ENCODE measurements around the gene PPP1R3C. TPM values are rescaled to one million over a fixed set of nuclear protein-coding genes. Genes with fewer than 3 reads are reported as not detected.

PPP1R3C gene
- total and polyA plus RNA-seq, 2 of the 4 experiments (the other 2 are of a cell fraction) = 17.4 to 62.9 TPM

- intact Hi-C loops (cut with micrococcal nuclease) (no loop called here), in situ Hi-C loops (cut with MboI; ENCODE audit: low sequenced_read_pairs) (no loop called here), dilution Hi-C loops (cut with HindIII; ENCODE audit: low sequenced_read_pairs, unreplicated experiment) (no loop called here)
- Histone ChIP-seq H4K5ac (ENCODE audit: low read depth, low read length) (no peak overlapping the region), H3K79me1 (ENCODE audit: low read depth in 1 of 2, low read length in 2 of 2) (peaks cover 21 to 32% of the 10 kb centered on the region in 2 experiments), H3K9me3 (ENCODE audit: control insufficient read depth, insufficient read depth, low read length) (no peaks in the 10 kb centered on the region; the same call in 1 of the 2 replicates), H3K27me3 (ENCODE audit: control insufficient read depth, insufficient read depth, low read length) (no peaks in the 10 kb centered on the region), H4K20me1 (ENCODE audit: insufficient read depth, low read length) (peaks cover 27% of the 10 kb centered on the region), H3K18ac (ENCODE audit: low read depth, low read length) (no peak overlapping the region), H2BK120ac (ENCODE audit: low read depth, low read length) (no peak overlapping the region), H2BK20ac (ENCODE audit: low read depth, low read length) (no peak overlapping the region), H2AFZ (replicated peaks; ENCODE audit: low read length, poor library complexity) (no peak overlapping the region), H4K91ac (ENCODE audit: insufficient read depth, low read depth, low read length) (no peak overlapping the region), H3K23ac (ENCODE audit: low read depth, low read length) (no peak overlapping the region), H3K14ac (replicated peaks; ENCODE audit: low read depth, low read length) (no peak overlapping the region), H3K4me3 (ENCODE audit: insufficient read depth, low read depth, low read length) (no peak overlapping the region), H3K4me2 (ENCODE audit: low read depth, low read length) (no peak overlapping the region), H3K36me3 (ENCODE audit: control insufficient read depth, insufficient read depth, low read length) (peaks cover 25% of the 10 kb centered on the region), H3K4me1 (ENCODE audit: control insufficient read depth, insufficient read depth, low read length) (peaks cover 8% of the 10 kb centered on the region), H3K4ac (ENCODE audit: low read depth, low read length) (no peak overlapping the region), H2AK9ac (replicated peaks; ENCODE audit: low read depth, low read length, poor library complexity) (no peak overlapping the region), H2AK5ac (ENCODE audit: low read depth, low read length) (no peak overlapping the region), H3K9me1 (ENCODE audit: insufficient read depth, low read length) (peaks cover 5% of the 10 kb centered on the region), H2BK5ac (ENCODE audit: low read depth, low read length, poor library complexity, severe bottlenecking) (peak overlapping the region; percentile 1), H2BK15ac (ENCODE audit: low read depth, low read length) (no peak overlapping the region), H3K56ac (ENCODE audit: extremely low read depth, insufficient read depth, low read length) (no peak overlapping the region), H3K27ac (ENCODE audit: insufficient read depth, low read length) (no peak overlapping the region; the same call in 1 of the 2 replicates), H3K9ac (ENCODE audit: low read depth, low read length) (no peak overlapping the region), H4K8ac (ENCODE audit: low read depth in 2 of 2, low read length in 2 of 2) (no peak overlapping the region)
- TF ChIP-seq FOS (IDR thresholded peaks at IDR 0.05; ENCODE audit: low read depth, low read length) (no peak), ELK1 (IDR thresholded peaks at IDR 0.05; ENCODE audit: borderline replicate concordance, low read depth, low read length) (no peak), RAD21 (IDR thresholded peaks at IDR 0.05; ENCODE audit: low read length) (no peak), NFE2L2 (IDR thresholded peaks at IDR 0.05; ENCODE audit: low read depth, low read length) (no peak), RCOR1 (IDR thresholded peaks at IDR 0.05; ENCODE audit: insufficient replicate concordance, low read length) (no peak), MXI1 (IDR thresholded peaks at IDR 0.05; ENCODE audit: borderline replicate concordance, low read depth, low read length) (no peak), MAZ (IDR thresholded peaks at IDR 0.05; ENCODE audit: borderline replicate concordance, low read depth, low read length) (no peak)
- ATAC-seq (ENCODE audit: low read depth) = peak; percentile 13; the same call in 1 of the 2 replicates
- no TSS peak for BruUV-seq (replicated peaks)
- WGBS, 2 experiments (ENCODE audit: extremely low coverage in 2 of 2, insufficient read length in 1 of 2) = no CpG with 5 or more reads among the region's 2 CpGs
- ChIA-PET CTCF (interaction anchor here (1.3 to 1.5 kb wide), 2 partner anchors 39 to 75 kb away, joined by 3 to 4 read pairs; no protein-coding TSS in a partner anchor), POLR2A (ENCODE audit: unreplicated experiment) (no interaction called here)
- no peak for DNase-seq
Measured at GRCh38 chr10:91626936-91627335, 5.9 kb downstream of the PPP1R3C start.
